Kidney epithelial cell (primary cell): ENCODE data around the gene GDPD5. TPM values are rescaled to one million over a fixed set of nuclear protein-coding genes. Genes with fewer than 3 reads are reported as not detected.

ENCODE experiments used
- DNase-seq: peaks from one replicate; pipeline ENCODE4 v3.0.0-alpha.2; 2010; ENCODE audit warnings: low read depth
- H3K27me3 ChIP-seq: 2 replicates; pipeline ENCODE4 v1.6.0; 2011; ENCODE audit warnings: low read length; ENCODE audit not compliant: control insufficient read depth, insufficient read depth
- H3K36me3 ChIP-seq: 2 replicates; pipeline ENCODE4 v1.5.1; 2011; ENCODE audit warnings: low read length; ENCODE audit not compliant: control insufficient read depth, insufficient read depth
- H3K4me3 ChIP-seq: 2 replicates; pipeline ENCODE4 v1.5.1; 2011; ENCODE audit warnings: low read depth, mild to moderate bottlenecking, control low read depth, low read length
- total RNA-seq: library from RNA; depleted of rRNA; stranded (reverse); fragments of >200 nt; gene quantifications from 2 replicates; pipeline ENCODE4 v1.2.3, GENCODE V29; 2015
- TF ChIP-seq, protein P1 (sequence below): IDR thresholded peaks from 2 replicates; pipeline ENCODE4 v1.5.1; 2011; ENCODE audit warnings: mild to moderate bottlenecking, moderate library complexity, low read length, control low read depth, inconsistent platforms; ENCODE audit not compliant: insufficient read depth, poor library complexity, severe bottlenecking

The GDPD5 gene
- total RNA-seq, 1 donor from 2014 or later, result 12.7 TPM

DNA sequence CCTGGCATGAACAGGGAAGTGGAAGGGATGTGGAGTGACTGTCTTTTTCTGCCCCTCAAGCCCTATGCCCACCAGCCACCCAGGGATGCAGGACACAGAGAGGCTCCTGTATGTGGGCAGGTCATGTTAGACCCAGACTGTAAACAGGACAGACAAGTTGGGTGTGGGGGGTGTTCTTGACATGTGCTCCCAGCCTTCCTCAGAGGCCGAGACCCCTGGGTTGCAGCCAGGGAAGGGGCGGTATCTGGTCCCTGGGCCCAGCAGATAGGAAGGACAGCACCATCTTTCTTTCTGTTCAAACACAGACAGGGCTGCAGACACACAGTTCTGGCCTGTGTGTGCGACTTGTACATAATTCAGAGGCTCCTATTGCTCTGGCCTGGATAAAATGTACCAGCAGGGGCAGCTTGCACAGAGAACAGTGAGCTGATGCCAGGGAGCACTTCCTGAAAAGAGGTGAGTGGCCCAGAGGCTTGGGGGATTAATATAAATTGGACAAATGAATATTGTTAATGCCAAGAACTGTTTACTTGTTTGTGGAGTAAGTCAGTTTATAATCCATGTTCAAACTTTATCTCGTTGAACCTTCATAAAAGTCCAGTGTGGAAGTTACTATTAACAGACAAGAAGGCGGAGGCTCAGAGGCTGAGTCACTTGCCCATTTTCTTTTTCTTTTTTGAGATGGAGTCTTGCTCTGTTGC is 16.6 kb downstream of the GDPD5 start:
- TF ChIP-seq, protein P1, sequence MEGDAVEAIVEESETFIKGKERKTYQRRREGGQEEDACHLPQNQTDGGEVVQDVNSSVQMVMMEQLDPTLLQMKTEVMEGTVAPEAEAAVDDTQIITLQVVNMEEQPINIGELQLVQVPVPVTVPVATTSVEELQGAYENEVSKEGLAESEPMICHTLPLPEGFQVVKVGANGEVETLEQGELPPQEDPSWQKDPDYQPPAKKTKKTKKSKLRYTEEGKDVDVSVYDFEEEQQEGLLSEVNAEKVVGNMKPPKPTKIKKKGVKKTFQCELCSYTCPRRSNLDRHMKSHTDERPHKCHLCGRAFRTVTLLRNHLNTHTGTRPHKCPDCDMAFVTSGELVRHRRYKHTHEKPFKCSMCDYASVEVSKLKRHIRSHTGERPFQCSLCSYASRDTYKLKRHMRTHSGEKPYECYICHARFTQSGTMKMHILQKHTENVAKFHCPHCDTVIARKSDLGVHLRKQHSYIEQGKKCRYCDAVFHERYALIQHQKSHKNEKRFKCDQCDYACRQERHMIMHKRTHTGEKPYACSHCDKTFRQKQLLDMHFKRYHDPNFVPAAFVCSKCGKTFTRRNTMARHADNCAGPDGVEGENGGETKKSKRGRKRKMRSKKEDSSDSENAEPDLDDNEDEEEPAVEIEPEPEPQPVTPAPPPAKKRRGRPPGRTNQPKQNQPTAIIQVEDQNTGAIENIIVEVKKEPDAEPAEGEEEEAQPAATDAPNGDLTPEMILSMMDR, result no peak

GRCh38 chr11:75508051-75508561 is 17.6 kb downstream of the GDPD5 start:
- no peaks in the 10 kb centered on the region for H3K36me3 ChIP-seq
- no peak for DNase-seq
- no peak overlapping the region for H3K4me3 ChIP-seq
- H3K27me3 ChIP-seq, result no peaks in the 10 kb centered on the region
- TF ChIP-seq, protein P1, result no peak

More for the DNA sequence above, 16.6 kb downstream of the GDPD5 start:
- Histone ChIP-seq H3K36me3 (no peaks in the 10 kb centered on the region), H3K4me3 (no peak overlapping the region), H3K27me3 (no peaks in the 10 kb centered on the region)
- DNase-seq, result no peak

DNA sequence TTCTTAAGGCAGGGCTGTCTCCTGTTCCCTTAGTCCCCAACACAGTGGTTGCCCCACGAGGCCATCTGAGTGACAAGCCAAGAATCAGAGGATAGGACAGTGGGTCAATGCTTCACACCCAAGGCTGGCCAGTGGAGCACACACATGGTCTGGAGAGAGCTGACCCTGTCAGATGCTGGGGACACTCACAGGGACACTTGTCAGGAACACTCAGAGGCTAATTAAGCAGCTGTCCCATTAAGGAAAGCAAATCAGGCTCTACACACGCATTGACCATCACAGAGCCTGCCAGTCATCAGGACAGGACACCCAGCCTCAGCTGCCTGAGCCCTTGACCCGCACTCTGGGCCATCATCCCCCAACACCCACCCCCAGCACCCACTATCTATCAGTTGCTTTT is 18.2 kb downstream of the GDPD5 start:
- H3K27me3 ChIP-seq, result no peaks in the 10 kb centered on the region
- TF ChIP-seq, protein P1, result no peak
- H3K4me3 ChIP-seq, result no peak overlapping the region
- no peaks in the 10 kb centered on the region for H3K36me3 ChIP-seq
- no peak for DNase-seq

DNA sequence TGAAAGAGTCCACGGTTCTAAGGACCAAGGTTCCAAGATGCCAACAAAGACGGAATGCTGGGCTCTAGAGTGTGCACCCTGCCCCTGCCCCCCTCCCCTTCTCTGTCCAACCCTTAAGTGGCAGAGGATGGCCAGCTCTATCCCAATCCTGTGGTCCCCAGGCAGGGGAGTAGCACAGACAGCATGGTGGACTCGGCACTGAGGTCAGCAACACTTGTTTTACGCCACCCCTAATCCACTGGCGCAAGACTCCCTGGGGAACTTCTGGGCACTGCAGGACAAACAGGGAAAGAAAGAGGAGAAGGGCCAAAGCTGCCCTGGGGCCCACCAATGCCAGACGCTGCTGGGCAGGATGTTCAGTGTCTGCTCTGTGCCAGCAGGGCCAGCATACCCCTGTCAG is 18.9 kb downstream of the GDPD5 start:
- DNase-seq, result no peak
- TF ChIP-seq, protein P1, result no peak

GRCh38 chr11:75505916-75506692 is 19.6 kb downstream of the GDPD5 start:
- TF ChIP-seq, protein P1, result no peak
- no peak for DNase-seq
- Histone ChIP-seq H3K36me3 (no peaks in the 10 kb centered on the region), H3K4me3 (no peak overlapping the region), H3K27me3 (no peaks in the 10 kb centered on the region)

More for the DNA sequence above, 18.9 kb downstream of the GDPD5 start:
- H3K4me3 ChIP-seq, result no peak overlapping the region
- H3K36me3 ChIP-seq, result no peaks in the 10 kb centered on the region
- no peaks in the 10 kb centered on the region for H3K27me3 ChIP-seq
